GM21723 (cell line): ENCODE results near the gene CDRT15.
"Not testable (repeated sequence)": the region's sequence is repeated elsewhere in the genome, so short reads cannot be mapped to it uniquely, and the experiment has no call there.

ENCODE experiments used
- ATAC-seq: cut with Tn5 transposase; IDR thresholded peaks from one replicate; pipeline ENCODE4 v1.9.1; 2021; ENCODE audit warnings: mild to moderate bottlenecking, moderate library complexity; ENCODE audit not compliant: unreplicated experiment

Gene CDRT15

DNA sequence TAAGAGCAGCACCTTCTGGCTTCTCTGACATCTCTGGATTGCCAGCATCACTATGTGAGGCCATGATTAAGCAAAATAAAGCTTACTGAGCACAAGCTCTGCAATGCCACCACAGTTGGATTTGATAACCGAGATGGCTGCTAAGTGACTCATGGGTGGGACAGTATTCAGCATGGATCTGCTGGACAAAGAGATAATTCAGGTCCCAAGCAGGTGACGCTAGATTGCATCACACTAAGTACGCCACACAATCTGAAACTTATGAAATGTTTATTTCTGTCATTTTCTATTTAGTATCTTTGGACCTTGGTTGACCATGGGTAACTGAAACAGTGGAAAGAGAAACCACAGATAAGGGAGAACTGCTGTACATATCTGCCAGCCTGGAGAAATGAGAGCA is 27.4 kb downstream of the CDRT15 start:
- ATAC-seq, result no peak

DNA sequence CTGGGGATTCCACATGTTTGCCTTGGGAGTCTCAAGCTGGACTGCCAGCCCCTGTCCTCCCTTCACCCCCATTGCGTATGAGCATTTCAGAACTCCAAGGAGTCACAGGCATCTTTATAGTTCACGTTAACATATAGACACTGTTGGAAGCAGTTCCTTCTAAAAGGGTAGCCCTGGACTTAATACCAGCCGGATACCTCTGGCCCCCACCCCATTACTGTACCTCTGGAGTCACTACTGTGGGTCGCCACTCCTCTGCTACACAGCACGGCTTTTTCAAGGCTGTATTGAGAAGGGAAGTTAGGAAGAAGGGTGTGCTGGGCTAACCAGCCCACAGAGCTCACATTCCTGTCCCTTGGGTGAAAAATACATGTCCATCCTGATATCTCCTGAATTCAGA is 28.9 kb downstream of the CDRT15 start:
- ATAC-seq, result no peak

DNA sequence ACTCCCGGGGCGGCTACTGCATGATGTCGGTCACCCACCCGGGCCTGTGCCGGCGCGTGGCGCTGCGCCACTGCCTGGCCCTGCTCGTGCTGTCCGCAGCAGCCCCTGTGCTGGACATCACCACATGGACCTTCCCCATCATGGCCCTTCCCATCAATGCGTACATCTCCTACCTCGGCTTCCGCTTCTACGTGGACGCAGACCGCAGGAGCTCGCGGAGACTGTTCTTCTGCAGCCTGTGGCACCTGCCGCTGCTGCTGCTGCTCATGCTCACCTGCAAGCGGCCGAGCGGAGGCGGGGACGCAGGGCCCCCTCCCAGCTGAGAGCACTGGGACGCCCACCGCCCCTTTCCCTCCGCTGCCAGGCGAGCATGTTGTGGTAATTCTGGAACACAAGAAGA is 29.8 kb downstream of the CDRT15 start:
- ATAC-seq, result no peak

DNA sequence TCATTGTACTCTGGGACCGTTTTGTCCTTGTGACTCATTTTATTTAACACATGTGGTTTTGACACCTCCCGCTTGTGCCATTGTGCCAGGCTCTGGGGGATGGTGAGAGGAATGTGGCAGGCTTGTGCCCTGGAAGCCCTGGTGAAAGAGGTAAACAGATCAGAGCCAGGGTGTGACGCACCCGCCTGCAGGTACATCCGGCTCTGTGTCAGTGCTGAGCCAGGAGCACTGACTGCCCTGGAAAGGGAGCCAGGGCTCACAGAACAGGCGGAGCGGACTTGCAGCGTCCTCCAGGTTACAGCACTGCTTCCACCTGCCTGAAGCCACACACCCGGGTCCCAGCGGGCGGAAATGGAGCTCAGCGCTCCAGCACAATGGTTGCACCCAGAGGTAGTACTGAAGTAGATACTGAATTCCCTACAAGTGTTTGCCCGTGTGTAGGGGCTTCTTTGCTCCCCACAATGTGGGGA is 30.6 kb downstream of the CDRT15 start:
- ATAC-seq, result no peak

DNA sequence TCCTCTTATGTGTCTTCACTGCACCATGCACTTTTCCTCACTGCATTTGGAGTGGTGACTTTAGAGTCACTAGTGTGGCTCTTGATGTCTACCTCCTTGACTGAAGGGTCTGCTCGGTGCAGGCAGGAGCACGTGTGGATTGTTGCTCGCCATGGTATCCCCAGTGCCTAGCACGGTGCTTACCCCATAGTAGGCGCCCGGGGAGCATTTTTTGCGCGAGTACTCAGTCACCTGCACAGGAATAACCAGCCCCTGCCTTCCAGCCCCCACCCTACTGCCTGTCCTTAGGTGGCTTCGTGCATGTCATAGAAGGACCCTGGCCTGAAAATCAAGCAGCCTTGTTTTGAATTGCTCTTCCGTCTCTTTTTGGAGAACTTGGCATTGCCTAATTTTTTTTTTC is 31.3 kb downstream of the CDRT15 start:
- ATAC-seq, result no peak

DNA sequence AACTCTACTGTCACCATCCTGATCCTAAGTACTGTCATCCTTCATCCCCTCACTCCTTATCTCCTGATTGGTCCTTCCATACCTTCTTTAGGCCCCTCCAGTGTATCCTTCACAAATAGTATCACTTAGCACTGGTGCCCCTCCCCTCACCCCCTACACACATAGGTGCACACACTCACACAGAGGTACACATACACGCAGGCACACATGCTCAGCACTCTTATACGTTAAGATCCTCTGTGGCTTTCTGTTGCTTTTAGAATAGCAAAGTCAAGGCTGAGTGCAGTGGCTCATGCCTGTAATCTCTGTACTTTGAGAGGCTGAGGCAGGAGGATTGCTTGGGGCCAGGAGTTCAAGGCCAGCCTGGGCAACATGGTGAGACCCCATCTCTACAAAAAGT is 32.1 kb downstream of the CDRT15 start:
- ATAC-seq, result no peak

DNA sequence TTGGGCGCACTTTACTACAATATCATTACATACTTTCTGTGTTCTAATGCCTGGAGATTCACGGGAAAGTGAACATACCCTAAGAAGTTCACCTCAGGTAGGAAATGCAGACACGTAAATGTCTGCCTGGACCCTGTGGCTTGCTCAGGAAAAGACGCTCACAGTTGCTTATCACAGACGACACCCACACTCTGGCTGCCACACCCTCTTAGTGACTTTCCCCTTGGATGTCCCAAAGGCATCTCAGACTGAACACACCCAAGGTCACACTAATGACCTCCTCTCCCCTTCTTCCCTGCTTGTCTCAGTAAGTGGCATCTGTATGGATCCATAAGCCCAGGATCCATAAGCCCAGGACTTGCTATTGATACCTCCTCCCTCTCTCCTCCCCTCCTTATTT is 32.6 kb downstream of the CDRT15 start:
- ATAC-seq, result no peak

DNA sequence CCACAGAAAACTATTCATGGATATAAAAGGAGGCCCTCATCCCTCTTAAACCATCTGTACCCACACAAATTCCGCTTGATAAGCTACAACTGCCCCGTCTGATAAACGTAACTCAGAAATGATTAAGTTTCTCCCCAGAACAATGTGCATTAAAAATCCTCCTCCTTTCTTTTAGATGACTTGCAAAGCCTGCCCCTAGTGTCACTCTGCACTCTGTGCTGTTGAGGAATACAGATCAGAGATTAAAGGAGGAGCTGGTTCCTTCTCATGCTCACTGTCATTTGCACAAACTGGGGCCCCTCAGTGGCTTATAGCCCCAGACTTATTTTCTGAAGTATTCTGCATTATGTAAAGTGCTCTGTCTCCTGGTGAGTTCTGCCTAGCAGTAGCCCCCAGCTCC is 33.3 kb downstream of the CDRT15 start:
- ATAC-seq, result no peak

DNA sequence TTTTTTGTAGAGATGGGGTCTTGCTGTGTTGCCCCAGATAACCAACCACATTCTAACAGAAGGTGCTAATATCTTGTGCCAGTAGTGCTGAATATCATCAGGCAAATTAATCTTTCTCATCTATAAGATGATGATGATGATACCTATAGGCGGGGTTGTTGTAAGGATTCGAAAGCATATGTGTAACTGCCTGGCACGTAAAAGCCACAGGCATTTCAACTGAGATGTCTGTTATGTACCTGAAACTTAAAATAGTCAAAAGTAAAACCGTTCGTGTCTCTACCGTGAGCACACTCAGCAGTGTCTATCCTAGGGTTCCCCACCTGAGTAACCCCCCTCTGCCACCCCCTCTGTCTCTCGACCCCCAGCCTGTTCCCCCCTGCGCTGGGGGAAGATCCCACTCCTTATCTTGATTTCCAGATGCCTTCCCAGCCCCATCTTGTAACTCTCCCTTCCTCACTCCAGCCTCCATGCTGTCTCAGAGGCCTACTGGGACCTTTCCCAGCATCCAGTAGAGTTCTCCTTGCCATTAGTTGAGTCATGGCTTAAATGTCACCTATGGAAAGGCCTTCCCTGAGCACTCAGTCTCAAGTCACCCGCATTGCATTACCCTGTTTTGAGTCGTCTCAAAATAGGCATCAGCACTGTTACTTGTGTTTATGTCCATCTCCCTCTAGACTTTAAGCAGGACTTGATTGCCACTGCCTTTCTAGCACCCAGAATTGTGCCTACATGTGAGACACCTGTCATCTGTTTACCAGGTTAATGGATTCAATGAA is 34.1 kb downstream of the CDRT15 start:
- no peak for ATAC-seq

DNA sequence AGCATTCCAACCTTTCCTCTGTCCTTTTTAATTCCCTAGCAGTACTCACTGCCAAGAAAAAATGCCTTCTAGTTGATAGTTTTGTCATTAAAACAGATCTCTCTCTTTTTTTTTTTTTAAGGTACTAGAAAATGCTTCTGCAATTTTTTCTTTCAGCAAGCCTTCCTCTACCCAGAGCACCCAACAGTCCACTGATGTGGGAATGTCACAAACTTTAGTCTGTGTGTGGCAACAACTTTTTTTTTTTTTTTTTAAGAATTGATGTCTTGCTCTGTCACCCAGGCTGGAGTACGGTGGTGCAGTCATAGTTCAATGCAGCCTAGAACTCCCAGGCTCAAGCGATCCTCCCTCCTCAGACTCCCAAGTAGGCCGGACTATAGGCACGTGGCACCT is 34.7 kb downstream of the CDRT15 start:
- ATAC-seq, result no peak

DNA sequence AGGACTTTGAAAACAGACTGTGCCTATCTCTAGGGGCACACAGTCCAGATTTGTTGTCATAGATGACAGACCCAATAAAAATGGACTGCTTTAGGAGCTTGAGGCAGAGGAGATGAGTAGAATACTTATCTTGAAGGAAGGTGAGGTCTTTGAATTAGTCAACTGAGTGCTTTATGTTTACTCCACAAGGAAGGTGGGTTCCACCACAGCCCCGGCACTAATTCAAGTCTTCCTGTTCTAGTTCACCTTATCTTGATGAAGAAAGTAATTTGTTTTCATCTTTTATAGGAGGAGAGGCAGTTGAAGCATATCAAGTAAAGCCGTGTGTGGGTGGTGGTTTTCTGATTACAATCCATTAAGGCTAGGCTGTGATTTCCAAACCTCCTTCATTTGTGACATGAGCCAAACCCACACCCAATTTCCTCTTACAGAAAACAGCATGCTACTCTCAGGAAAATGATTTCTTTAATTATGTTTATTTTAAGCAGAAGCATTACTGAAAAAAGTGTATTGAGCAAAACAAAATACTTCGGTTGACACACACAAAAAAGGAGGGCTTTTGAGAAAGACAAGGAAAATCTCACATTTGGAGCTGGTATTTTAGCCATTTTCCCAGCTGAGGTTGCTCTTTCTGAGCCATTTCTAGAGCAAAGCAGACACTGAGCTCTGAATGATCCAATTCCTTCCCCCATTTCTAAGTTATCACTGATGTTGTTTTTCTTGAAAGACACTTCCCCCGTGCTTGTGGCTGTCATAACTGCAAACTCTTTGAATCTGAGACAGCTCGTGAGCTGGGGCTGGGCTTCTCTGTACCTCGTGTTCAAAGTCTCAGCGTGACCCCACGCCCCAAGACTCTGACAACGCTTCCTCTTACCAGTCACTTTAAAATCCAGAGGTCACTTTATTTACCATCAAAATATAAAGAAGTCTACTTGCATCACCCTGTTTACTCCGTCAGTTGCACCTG is 35.4 kb downstream of the CDRT15 start:
- no peak for ATAC-seq

DNA sequence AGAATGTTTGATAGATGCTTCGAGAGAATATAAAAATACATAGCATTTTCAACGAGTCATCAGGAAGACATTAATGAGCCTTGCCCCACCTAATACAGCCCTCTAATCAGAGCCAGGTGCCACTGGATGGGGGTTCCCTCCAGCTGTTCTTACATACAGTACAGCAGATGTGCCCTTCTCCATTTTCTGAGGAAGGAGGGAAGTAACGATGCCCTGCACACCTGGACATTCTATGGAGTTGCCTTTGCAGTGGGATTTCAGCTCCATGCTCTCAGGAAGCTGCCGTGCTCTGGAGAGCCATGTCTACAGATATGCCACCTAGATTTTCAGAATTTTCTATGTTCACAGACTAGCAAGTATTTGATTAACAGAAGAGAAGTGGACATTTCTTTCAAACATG is 36.3 kb downstream of the CDRT15 start:
- ATAC-seq, result no peak

DNA sequence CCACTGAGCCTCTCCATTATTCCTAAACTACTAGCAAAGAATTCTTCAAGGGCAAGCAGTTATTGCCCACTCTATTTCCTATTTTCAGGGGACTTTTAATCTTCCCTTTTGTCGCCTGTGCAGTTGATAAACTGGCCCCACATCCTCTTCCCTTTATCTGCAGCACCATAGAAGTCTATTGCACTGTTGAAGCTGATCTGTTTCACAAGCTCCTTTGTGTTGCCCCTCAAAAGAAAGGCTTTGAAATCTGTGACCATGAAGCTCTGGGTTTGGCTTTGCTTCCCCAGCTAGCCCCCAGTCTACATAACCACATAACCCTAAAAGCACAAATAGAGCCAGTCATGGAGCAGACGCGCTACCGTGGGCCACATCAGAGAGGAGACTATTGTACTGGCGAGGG is 37.1 kb downstream of the CDRT15 start:
- no peak for ATAC-seq

DNA sequence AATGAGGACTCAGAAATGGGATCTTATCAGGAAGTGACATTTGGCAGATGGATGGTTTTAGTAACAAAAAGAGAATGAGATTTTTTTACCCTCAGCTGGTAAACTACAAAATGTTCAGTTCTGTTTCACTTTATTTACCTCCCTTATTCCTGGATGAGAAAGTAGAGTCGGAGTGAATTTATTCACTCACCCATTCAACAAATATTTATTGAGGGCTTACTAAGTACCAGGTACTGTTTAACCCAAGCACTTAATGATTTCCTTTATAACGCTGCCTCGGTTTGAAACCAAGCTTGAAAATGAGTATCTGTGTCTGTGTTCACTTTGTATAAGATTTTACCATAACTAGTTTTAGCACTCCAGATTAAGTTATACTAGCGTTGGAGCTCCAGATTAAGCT is 38.1 kb downstream of the CDRT15 start:
- ATAC-seq, result no peak

DNA sequence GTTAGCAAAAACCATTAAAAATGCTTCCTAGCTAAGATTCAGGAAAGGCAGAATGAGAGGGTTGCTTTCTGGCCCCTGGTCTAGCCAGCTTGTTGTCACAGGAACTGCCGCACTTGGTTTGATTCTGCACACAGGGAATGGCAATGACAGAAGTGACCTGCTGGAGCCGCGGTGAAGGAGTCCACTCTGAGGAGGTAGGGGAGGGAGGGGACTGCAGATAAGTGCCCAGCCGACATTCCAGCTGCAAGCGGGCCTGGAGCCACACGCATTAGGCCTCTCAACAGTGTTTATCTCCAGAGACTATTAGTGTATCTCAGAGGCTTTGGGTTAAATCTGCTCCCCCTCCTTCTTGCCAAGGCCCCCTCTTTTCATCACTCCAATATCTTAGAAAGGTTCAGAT is 38.6 kb downstream of the CDRT15 start:
- ATAC-seq, result no peak

DNA sequence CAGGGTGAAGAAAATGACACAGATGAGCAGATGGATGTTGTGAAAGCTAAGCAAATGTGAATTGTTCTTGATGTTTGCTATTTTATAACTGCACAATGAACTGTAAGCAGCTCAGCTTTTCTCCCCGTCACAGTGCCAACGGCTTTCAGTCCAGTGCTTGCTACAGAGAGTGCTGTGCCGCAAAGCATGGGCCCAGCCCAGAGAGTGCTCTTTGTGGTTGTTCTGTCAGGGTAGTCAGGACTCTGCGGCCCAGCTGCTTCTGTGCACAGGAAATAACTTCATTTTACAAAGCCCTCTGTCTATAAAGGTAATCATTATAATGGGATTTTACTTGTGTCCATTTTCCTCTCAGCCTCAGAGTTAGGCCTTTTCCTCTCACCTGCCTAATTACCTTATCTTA is 39.1 kb downstream of the CDRT15 start:
- ATAC-seq, result no peak

DNA sequence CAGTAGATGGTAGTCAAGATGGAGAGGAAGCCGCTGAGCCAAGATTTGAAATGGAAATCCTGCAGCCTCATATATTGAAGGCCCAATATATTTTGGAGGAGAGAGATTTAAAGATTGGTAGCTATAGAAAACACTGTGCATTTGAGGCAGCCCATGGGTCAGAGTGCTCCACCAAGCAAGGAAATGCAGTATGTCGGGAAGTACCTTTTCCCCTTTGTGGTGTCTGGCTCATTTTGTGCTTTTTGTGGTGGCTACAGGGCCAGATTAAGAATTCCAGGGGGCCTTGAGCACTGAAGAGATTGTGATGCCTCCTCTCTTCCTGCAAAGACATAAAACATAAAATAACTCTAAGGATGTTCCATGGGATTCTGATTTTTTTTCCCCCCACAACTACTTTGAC is 39.6 kb downstream of the CDRT15 start:
- no peak for ATAC-seq

DNA sequence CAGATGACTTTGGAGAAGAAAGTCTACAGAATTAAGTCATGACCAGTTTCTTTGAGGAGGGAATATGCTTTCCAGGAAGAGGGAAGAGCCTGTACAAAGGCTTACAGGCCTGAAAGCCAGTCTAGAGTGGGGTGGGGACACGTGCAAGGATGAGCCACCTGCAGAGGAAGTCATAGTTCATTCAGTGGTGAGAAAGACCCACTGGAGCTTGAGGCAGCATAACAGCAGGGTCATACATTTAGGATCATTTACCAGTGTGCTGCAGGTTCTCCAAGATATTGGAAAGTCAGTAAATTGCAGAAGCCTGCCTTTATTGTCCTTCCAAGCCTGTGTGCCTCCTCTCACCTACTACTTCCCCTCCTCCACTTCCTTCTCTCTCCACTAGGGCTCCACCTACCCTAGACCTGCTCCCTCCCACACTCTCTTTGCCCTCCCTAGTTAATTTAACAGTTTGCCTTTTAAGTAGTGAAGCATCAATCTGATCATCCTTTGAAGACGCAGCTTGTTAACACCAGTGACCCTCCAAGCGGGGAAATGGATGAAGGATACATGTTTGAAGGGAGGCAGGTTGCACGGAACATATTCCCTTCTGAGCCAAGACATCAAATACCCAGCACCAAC is 40.2 kb downstream of the CDRT15 start:
- no peak for ATAC-seq

DNA sequence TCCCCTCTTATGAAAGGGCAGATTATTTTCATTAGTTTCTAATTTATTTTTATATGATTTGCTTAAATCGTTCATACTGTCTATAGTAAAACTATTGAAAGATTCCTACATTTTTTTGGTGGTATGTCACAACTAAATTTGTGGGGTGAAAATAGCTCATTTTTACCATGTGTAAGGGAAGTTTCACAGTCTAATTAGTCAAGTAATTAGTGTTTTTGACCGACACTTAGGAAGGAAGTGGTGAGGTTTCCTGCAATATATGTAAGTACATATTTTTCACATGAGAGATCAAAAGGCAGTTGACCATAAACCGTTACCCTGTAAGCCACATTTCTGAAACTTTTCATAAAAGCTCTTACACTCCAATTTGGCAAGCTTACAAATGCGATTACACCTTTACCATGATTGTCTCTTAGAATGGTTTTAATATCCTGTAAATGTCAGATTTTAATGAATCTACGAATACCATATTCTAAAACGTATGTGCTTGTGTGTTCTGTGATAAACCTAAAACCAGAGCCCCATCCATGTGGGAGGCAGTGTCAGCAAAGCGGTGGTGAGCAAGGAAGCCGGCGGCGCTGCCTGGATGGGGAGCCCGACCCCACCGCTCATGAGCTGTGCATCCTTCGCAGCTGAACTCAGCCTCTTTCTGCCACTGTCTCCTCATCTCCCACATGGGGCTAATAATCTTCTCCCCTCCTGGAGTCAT is 43.9 kb downstream of the CDRT15 start:
- not testable (repeated sequence) for ATAC-seq

DNA sequence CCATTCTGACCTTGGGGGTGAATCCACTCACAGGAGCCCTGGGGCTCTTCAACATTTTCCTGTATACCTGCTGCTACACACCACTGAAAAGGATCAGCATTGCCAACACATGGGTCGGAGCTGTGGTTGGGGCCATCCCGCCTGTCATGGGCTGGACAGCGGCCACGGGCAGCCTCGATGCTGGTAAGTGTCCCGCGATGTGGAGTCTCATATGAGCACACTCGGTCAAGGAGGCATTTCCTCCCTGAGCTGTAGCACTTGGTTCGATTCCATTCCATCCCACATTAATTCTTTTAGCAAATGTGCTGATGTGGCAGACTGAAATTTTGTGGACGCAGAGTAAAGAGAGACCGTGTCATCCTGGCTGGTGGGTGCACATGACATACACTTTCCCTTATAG is 44.6 kb downstream of the CDRT15 start:
- not testable (repeated sequence) for ATAC-seq

DNA sequence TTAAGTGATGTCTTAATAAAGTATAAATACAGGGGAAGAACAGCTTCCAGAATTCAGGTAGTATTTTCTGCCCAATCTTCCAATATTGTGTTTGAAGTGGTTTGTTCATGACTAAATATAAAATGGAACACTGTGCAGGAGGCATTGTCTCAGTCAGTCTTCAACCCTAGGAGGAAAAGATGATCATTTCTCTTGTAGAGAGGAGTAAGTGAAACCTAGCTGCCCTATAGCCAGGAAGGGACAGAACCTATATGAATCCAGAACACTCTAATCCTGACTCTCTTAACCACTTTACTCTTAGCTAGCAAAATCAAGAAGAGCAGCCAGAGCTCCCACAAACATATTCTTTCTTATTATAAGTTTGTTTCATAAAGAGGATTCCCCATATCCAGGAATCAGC is 45.2 kb downstream of the CDRT15 start:
- ATAC-seq, result not testable (repeated sequence)
